ENCODE measurements around the gene ALG1.
"Not testable (repeated sequence)": the region's sequence is repeated elsewhere in the genome, so short reads cannot be mapped to it uniquely, and the experiment has no call there.

DNA sequence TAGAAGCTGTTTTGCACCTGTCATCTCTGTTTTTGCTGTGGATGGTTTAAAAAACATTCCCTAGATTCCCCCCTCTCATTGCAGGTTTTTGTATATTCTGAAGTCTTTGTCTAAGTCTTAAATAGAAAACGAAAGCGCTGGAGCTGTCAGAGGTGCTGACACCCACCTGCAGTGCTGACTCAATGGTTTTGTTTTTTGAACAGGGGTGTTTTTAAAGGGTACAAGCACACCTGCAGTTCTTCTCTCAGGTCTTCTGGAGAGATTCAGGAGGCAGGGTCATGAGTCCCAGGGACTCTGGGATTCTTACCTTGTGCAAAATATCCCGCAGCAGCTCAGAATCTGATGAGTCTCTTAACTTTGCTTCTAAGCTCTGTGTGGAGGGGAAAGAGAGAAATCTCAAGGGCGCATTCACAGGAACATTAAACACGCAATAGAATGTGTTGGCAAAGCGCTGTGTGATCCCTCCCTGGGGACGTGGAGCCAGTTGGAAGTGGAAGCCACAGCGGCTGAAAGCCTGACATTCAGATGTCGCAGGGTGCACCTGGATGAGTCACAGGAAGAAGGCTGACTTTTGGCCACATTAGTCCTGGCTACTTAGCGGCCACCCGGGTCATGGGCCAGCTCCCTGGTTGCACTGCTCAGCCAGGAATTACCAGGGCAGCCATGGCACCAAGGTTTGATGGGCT, 23.6 kb downstream of the ALG1 start:
- TF ChIP-seq POLR2AphosphoS5 (IDR thresholded peaks at IDR 0.05; ENCODE audit: low read depth); CTCF (IDR thresholded peaks at IDR 0.05; ENCODE audit: insufficient read depth, low read length): not testable (repeated sequence)

Measured in HL-60 (cell line).